Esophagus squamous epithelium (tissue), 5 donors: Measurements from ENCODE around the gene MAGEF1. TPM values are rescaled to one million over a fixed set of nuclear protein-coding genes. Genes with fewer than 3 reads are reported as not detected.

Experiments used
- DNase-seq: peaks from one replicate; lab custom pipeline; 2025; lab: John Stamatoyannopoulos, UW
- H3K27ac ChIP-seq, 4 donors: fragments of 200-600 bp; sonication (generic); one replicate each; pipeline ENCODE4 v1.5.1; 2016 to 2019; ENCODE audit warnings: mild to moderate bottlenecking in 1 of 4
- H3K27me3 ChIP-seq, 4 donors: fragments of 200-600 bp; sonication (generic); 1 replicate in 3 of 4; 2 replicates in 1 of 4; pipeline versions ENCODE4 v1.5.1 to v1.6.0; 2017 to 2021; ENCODE audit warnings: antibody characterized with exemption in 1 of 4
- H3K36me3 ChIP-seq, 3 donors: fragments of 200-600 bp; sonication (generic); one replicate each; pipeline ENCODE4 v1.5.1; 2016 to 2019
- H3K4me1 ChIP-seq, 3 donors: fragments of 200-600 bp; sonication (generic); one replicate each; pipeline ENCODE4 v1.5.1; 2017 to 2019
- H3K4me3 ChIP-seq, 4 donors: fragments of 200-600 bp; sonication (generic); 1 replicate in 3 of 4; 2 replicates in 1 of 4; pipeline ENCODE4 v1.5.1; 2016 to 2019; ENCODE audit warnings: mild to moderate bottlenecking in 2 of 4, moderate library complexity in 1 of 4
- H3K9me3 ChIP-seq, 3 donors: fragments of 200-600 bp; sonication (generic); one replicate each; pipeline ENCODE4 v1.5.1; 2016 to 2019
- CTCF ChIP-seq, 6 experiments: fragments of 450-650 bp in 4 of 6; fragments of 200-600 bp in 2 of 6; sonication (generic) in 2 of 6; IDR thresholded peaks; one replicate each; pipeline ENCODE4 v1.5.1; 2016 to 2019; ENCODE audit warnings: antibody characterized with exemption in 6 of 6, mild to moderate bottlenecking in 4 of 6, moderate library complexity in 4 of 6
- POLR2A ChIP-seq, 4 donors: fragments of 450-650 bp; IDR thresholded peaks; one replicate each; pipeline ENCODE4 v1.6.1; 2017; ENCODE audit warnings: antibody characterized with exemption in 4 of 4, mild to moderate bottlenecking in 4 of 4, moderate library complexity in 3 of 4
- WGBS, 2 donors: methylation state at CpG; one replicate each; pipeline ENCODE4 v1.1.5; 2018; 5-methylcytosine and 5-hydroxymethylcytosine counted together
- intact Hi-C: fragments of 100-400 bp; cut with DNase I; formaldehyde crosslinking; loops from one replicate; pipeline ENCODE4 v1.15.0; 2022
- total RNA-seq, 4 donors: library from RNA; depleted of rRNA; stranded (reverse); fragments of >200 nt; gene quantifications; one replicate each; pipeline ENCODE4 v1.1.0, GENCODE V29; 2016
- donor health status: DM: yes; HTN: yes; CAD: no.

The MAGEF1 gene
- total RNA-seq, 4 donors from 2014 or later, result 18.3 to 28.4 (median 20.6) TPM

DNA sequence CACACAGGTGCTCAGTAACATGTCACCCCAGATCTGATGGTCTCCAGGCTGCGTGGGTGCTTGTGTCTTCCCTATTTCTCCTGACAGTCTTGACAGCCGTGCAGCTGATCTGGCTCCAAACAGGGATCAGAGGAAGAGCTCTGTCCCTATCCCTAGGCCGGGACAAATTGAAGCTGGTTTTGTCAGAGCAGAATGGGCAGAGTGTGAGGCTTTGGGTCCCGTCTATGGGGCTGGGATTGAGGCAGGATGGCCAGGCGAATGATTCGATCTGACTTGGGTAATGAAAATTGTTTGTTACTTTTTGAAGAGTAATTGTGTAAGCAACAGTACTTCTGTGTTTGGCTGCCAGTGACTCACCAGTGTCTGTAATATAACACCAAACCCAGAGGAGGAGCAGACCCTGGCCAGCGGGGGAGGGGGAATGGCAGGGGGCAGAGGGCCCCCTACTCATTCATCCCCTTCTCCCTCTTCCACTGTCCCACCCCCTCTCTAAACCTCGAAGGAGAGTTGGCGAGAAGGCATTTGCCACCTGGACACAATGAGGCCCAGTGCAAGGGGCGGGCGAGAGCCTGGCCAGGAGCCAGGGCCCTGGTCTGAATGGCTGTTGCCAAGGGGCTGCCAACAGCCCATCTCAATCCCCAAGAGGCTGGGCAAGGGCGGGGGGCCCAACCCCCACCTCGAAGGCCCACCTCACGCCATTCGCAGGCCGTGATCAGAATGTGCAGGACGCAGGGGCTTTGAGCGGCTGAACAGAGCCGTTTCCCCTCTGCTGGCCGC, 4.9 kb upstream of the MAGEF1 start:
- TF ChIP-seq POLR2A (IDR thresholded peaks at IDR 0.05) (no peak), CTCF (IDR thresholded peaks at IDR 0.05) (no peak)
- H3K27ac ChIP-seq, result peak overlapping the region in 2 of 4 donors; percentile 72 to 73
- no peaks in the 10 kb centered on the region for H3K27me3 ChIP-seq
- no peaks in the 10 kb centered on the region for H3K9me3 ChIP-seq
- peak overlapping the region in 1 of 4 donors; percentile 22 for H3K4me3 ChIP-seq
- H3K4me1 ChIP-seq, result peaks cover 0 to 26% (median 18%) of the 10 kb centered on the region in 3 donors
- no peaks in the 10 kb centered on the region for H3K36me3 ChIP-seq
- WGBS, 2 donors, result 44 to 56% methylated on average over 8 to 17 of the region's 20 CpGs
- intact Hi-C loops, result no loop called here
- DNase-seq, result no peak

DNA sequence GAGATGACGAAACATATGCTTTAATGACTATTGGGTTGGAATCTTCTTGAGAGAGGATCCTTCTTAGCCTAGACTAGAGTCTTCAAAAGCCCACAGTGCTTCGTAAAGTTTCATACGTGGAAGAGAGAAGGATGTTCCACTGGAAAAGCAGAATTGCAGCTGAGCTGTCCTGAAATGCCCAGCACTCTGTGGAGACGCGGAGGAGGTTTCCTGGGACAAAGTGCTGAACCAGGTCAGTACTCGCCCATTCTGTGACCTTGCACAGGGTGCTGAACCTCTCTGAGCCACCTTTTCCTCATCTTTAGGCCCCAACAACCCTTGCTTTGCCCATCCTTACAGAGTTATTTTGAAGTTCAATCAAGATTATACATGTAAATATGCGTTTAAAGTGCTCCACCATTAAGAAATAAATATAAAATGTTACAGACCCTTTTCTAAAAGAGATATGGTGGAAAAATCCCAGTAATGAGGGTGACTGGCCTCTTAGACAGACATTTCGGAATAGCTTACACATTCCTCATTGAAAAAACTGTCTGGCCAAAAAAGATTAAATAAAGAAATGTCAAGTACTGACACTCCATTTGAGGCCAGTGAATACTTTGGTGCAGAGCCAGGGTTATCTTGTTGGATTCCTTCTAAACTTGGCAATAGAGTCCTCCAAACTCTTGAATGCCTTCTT, 4.2 kb upstream of the MAGEF1 start:
- Histone ChIP-seq H3K27ac (peak overlapping the region in 2 of 4 donors; percentile 72 to 73), H3K4me1 (peaks cover 0 to 33% (median 18%) of the 10 kb centered on the region in 3 donors), H3K36me3 (no peaks in the 10 kb centered on the region), H3K27me3 (no peaks in the 10 kb centered on the region), H3K4me3 (no peak overlapping the region), H3K9me3 (no peaks in the 10 kb centered on the region)
- no peak for DNase-seq
- 78 to 94% methylated on average over 8 of the region's 8 CpGs for WGBS, 2 donors
- TF ChIP-seq POLR2A (IDR thresholded peaks at IDR 0.05) (no peak), CTCF (IDR thresholded peaks at IDR 0.05) (no peak)
- intact Hi-C loops, result no loop called here

DNA sequence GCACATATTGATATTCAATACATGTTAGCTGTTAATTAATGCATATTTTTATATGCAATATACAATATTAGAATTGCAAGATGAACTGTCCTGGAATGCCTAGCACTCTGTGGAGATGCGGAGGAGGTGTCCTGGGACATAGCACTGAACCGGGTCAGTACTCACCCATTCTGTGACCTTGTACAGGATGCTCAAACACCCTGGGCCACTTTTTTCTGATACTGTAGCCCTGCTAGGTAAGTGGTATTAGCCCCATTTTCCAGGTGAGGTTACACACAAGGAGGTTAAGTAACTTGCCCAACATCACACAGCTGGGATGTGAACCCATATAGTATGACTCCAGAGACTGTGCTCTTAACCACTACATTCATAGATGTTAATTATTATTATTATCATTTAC, 1.7 kb upstream of the MAGEF1 start:
- H3K36me3 ChIP-seq, result peaks cover 0 to 4% (median 0%) of the 10 kb centered on the region in 3 donors
- no peaks in the 10 kb centered on the region for H3K27me3 ChIP-seq
- no peak for TF ChIP-seq POLR2A (IDR thresholded peaks at IDR 0.05)
- no peak for TF ChIP-seq CTCF (IDR thresholded peaks at IDR 0.05)
- H3K27ac ChIP-seq, result no peak overlapping the region
- intact Hi-C loops, result no loop called here
- H3K9me3 ChIP-seq, result no peaks in the 10 kb centered on the region
- DNase-seq, result no peak
- no peak overlapping the region for H3K4me3 ChIP-seq
- WGBS, 2 donors, result 73 to 93% methylated on average over 2 of the region's 2 CpGs
- H3K4me1 ChIP-seq, result peaks cover 4 to 52% (median 30%) of the 10 kb centered on the region in 3 donors

DNA sequence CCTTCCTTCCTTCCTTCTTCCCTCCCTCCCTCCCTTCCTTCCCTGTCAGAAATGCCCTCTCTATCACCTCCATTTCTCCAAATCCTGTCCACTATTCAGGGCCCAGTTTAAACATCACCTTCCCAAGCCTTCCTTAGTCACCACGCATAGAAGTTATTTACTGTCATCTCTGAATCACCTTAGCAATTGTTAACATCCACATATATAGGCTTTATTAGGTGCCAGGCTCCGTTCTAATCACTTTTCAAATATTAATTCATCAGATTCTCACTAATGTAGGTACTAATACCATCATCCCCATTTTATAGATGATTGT, 1.1 kb upstream of the MAGEF1 start:
- no peaks in the 10 kb centered on the region for H3K27me3 ChIP-seq
- H3K4me1 ChIP-seq, result peaks cover 4 to 52% (median 30%) of the 10 kb centered on the region in 3 donors
- H3K9me3 ChIP-seq, result no peaks in the 10 kb centered on the region
- intact Hi-C loops, result no loop called here
- no peak overlapping the region for H3K4me3 ChIP-seq
- peaks cover 0 to 4% (median 0%) of the 10 kb centered on the region in 3 donors for H3K36me3 ChIP-seq
- no peak for TF ChIP-seq CTCF (IDR thresholded peaks at IDR 0.05)
- H3K27ac ChIP-seq, result no peak overlapping the region
- no peak for DNase-seq
- WGBS, 2 donors, result 20 to 39% methylated on average over 2 of the region's 2 CpGs
